Activated T-cell treated with anti-CD3 and anti-CD28 coated beads, Interleukin-2, amount 50 U/mL, for 4 hours (primary cell): ENCODE data around the gene AURKAIP1. TPM values are rescaled to one million over a fixed set of nuclear protein-coding genes. Genes with fewer than 3 reads are reported as not detected.
"Not testable (repeated sequence)": the region's sequence is repeated elsewhere in the genome, so short reads cannot be mapped to it uniquely, and the experiment has no call there.

ENCODE experiments used
- ATAC-seq, 2 donors: fragments of 200-7000 bp; cut with Tn5 transposase; one replicate each; pipeline ENCODE4 v1.10.0; 2021
- DNase-seq: peaks from one replicate; pipeline ENCODE4 v3.0.0-alpha.2; 2020
- H3K27me3 Mint-ChIP-seq: one replicate; pipeline ENCODE4 v1.8.0; 2021; ENCODE audit warnings: low read depth, mixed read lengths
- H3K36me3 Mint-ChIP-seq: one replicate; pipeline ENCODE4 v1.8.0; 2022; ENCODE audit warnings: mixed read lengths; ENCODE audit not compliant: insufficient read depth
- H3K4me1 Mint-ChIP-seq: one replicate; pipeline ENCODE4 v1.8.0; 2021; ENCODE audit warnings: low read depth, mixed read lengths
- H3K4me3 Mint-ChIP-seq: one replicate; pipeline ENCODE4 v1.8.0; 2021; ENCODE audit warnings: mild to moderate bottlenecking, moderate library complexity, mixed read lengths
- H3K9me3 Mint-ChIP-seq: one replicate; pipeline ENCODE4 v1.8.0; 2021; ENCODE audit warnings: mixed read lengths
- total RNA-seq, 3 donors: library from RNA; stranded (reverse); gene quantifications; one replicate each; pipeline ENCODE4 v1.2.1, GENCODE V29; 2021

Gene AURKAIP1
- total RNA-seq, 3 donors from 2014 or later = 218 to 244 (median 220) TPM

DNA sequence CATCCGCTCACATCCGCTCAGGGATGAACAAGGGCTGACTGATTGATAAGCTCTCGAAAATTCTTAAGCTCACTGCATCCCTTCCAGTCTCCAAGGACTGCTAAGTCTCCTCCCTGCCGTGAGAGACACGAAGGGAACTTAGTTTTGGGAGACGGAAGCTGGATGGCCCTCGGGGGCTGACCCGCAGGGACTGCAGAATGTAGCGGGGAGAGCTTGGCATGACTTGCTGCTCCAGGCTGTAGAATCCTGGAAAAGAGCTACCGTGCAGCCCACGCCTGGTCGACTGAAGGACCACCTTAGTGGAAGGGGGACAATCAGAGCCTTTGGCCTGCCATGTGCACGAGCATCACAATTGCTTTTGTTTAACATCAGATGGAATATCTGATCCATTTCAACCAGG lies 40.7 kb upstream of the AURKAIP1 start:
- Mint-ChIP-seq H3K27me3 (peaks cover 4% of the 10 kb centered on the region), H3K9me3 (no peaks in the 10 kb centered on the region), H3K36me3 (no peaks in the 10 kb centered on the region), H3K4me3 (no peak overlapping the region), H3K4me1 (peaks cover 1% of the 10 kb centered on the region)
- DNase-seq = no peak
- no peak for ATAC-seq

- not testable (repeated sequence) for H3K36me3 Mint-ChIP-seq, H3K4me3 Mint-ChIP-seq, H3K9me3 Mint-ChIP-seq, DNase-seq, ATAC-seq, H3K27me3 Mint-ChIP-seq
- H3K4me1 Mint-ChIP-seq = peaks cover 17% of the 10 kb centered on the region
Observed at GRCh38 chr1:1412311-1412902, 37.4 kb upstream of the AURKAIP1 start.

DNA sequence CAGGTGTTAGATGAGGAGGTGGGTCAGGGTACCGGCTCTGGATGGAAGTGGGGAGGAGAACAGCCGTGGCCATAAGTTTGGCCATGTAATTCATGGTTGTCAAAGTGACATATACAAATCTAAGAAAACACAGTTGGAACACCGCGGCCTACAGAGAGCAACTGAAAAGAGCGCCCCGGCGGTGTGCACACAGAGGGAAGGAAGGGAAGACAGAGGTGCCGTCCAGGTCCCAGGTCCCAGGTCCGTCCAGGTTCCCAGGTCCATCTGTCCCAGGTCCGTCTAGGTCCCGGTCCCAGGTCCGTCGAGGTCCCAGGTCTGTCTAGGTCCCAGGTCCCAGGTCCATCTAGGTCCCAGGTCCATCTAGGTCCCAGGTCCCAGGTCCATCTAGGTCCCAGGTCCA lies 36.6 kb upstream of the AURKAIP1 start:
- ATAC-seq (no peak), DNase-seq (no peak)
- Mint-ChIP-seq H3K27me3 (no peaks in the 10 kb centered on the region), H3K36me3 (peaks cover 4% of the 10 kb centered on the region), H3K9me3 (no peaks in the 10 kb centered on the region), H3K4me1 (peaks cover 17% of the 10 kb centered on the region), H3K4me3 (no peak overlapping the region)

- peak overlapping the region; percentile 57 for H3K4me3 Mint-ChIP-seq
- DNase-seq, H3K9me3 Mint-ChIP-seq, H3K27me3 Mint-ChIP-seq, ATAC-seq: not testable (repeated sequence)
- H3K4me1 Mint-ChIP-seq = peaks cover 28% of the 10 kb centered on the region
- H3K36me3 Mint-ChIP-seq = peaks cover 12% of the 10 kb centered on the region
Observed at GRCh38 chr1:1410238-1410637, 35.2 kb upstream of the AURKAIP1 start.

GRCh38 chr1:1407636-1408318 lies 32.8 kb upstream of the AURKAIP1 start:
- Mint-ChIP-seq H3K9me3 (no peaks in the 10 kb centered on the region), H3K4me3 (peak overlapping the region; percentile 96), H3K27me3 (no peaks in the 10 kb centered on the region), H3K36me3 (peaks cover 27% of the 10 kb centered on the region), H3K4me1 (peaks cover 40% of the 10 kb centered on the region)
- ATAC-seq = peak; percentile 15 to 21
- DNase-seq = no peak

GRCh38 chr1:1406821-1407635 lies 32.0 kb upstream of the AURKAIP1 start, which contains the start of gene MRPL20:
MRPL20 (minus strand) TSS chr1:1407293; CDS start chr1:1407217, 76 bp downstream.
- H3K4me1 Mint-ChIP-seq = peaks cover 45% of the 10 kb centered on the region
- no peaks in the 10 kb centered on the region for H3K27me3 Mint-ChIP-seq
- ATAC-seq = peak; percentile 94 to 95
- DNase-seq = peak; percentile 93
- H3K36me3 Mint-ChIP-seq = peaks cover 31% of the 10 kb centered on the region
- no peaks in the 10 kb centered on the region for H3K9me3 Mint-ChIP-seq
- peak within 1 kb of the TSS; percentile 96 for H3K4me3 Mint-ChIP-seq

DNA sequence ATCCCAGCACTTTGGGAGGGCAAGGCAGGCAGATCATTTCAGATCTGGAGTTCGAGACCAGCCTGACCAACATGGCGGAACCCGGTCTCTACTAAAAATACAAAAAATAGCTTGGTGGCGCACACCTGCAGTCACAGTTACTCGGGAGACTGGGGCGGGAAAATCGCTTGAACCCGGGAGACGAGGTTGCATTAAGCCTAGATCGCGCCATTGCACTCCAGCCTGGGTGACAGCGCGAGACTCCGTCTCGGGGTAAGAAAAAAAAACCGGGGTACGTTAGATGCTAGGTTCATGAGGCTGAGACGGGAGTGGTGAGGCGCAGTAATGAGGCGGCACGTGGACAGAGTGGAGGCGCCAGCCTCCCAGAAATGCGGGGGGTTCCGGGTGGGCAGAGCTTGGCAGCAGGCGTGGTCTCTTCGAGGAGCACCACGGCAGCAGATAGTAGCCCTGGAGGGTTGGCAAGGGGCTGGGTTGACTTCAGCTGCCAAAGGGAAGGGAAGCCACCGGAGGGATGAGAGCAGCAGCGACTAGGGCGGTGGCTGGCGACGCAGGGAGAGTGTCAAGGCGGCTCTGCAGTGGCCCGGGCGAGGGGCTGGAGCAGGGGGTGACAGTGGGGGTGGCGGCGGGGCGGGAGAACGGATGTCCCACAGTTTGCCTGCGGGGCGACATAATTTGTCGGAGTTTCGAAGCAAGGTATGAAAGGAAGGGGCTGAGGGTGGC lies 31.3 kb upstream of the AURKAIP1 start:
- Mint-ChIP-seq H3K9me3 (no peaks in the 10 kb centered on the region), H3K36me3 (peaks cover 33% of the 10 kb centered on the region), H3K4me3 (peak overlapping the region; percentile 96), H3K27me3 (no peaks in the 10 kb centered on the region), H3K4me1 (peaks cover 50% of the 10 kb centered on the region)
- ATAC-seq (peak; percentile 2 to 5), DNase-seq (no peak)

DNA sequence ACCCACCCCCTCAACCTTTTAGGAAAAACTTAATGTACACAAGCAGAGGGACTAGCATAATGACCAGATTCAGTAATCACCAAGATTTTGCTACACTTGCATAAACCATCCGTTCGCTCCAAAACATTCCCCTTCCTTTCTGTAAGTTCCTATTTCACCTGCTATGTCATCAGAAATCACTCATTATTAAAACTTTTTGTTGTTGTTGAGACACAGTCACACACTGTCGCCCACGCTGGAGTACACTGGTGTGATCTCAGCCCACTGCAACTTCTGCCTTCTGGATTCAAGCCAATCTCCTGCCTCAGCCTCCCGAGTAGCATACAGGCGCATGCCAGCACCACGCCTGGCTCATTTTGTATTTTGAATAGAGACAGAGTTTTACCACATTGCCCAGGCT lies 28.6 kb upstream of the AURKAIP1 start:
- Mint-ChIP-seq H3K36me3 (peaks cover 39% of the 10 kb centered on the region), H3K27me3 (no peaks in the 10 kb centered on the region), H3K9me3 (no peaks in the 10 kb centered on the region), H3K4me3 (peak overlapping the region; percentile 47), H3K4me1 (peaks cover 50% of the 10 kb centered on the region)
- ATAC-seq (no peak), DNase-seq (no peak)

DNA sequence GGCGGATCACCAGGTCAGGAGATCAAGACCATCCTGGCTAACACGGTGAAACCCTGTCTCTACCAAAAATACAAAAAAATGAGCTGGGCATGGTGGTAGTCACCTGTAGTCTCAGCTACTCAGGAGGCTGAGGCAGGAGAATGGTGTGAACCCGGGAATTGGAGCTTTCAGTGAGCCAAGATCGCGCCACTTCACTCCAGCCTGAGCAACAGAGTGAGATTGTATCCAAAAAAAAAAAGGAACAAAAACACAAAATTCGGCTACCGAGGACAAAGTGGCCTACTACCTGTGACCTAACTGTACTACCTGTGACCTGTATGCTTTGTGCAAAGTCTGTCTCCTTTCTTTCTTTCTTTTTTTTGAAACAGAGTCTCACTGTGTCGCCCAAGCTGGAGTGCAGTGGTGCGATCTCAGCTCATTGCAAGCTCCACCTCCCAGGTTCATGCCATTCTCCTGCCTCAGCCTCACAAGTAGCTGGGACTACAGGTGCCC lies 27.9 kb upstream of the AURKAIP1 start:
- peaks cover 50% of the 10 kb centered on the region for H3K4me1 Mint-ChIP-seq
- not testable (repeated sequence) for H3K4me3 Mint-ChIP-seq, H3K9me3 Mint-ChIP-seq, ATAC-seq, DNase-seq, H3K27me3 Mint-ChIP-seq
- peaks cover 43% of the 10 kb centered on the region for H3K36me3 Mint-ChIP-seq

- Mint-ChIP-seq H3K27me3 (no peaks in the 10 kb centered on the region), H3K9me3 (no peaks in the 10 kb centered on the region), H3K4me1 (peaks cover 56% of the 10 kb centered on the region), H3K4me3 (peak overlapping the region; percentile 97), H3K36me3 (peaks cover 43% of the 10 kb centered on the region)
- ATAC-seq = no peak
- peak; percentile 19 for DNase-seq
Observed at GRCh38 chr1:1402072-1402900, 27.3 kb upstream of the AURKAIP1 start.

GRCh38 chr1:1401457-1402010 lies 26.5 kb upstream of the AURKAIP1 start:
- ATAC-seq (no peak), DNase-seq (no peak)
- peaks cover 57% of the 10 kb centered on the region for H3K4me1 Mint-ChIP-seq
- H3K4me3 Mint-ChIP-seq = peak overlapping the region; percentile 97
- no peaks in the 10 kb centered on the region for H3K9me3 Mint-ChIP-seq
- H3K27me3 Mint-ChIP-seq = no peaks in the 10 kb centered on the region
- peaks cover 43% of the 10 kb centered on the region for H3K36me3 Mint-ChIP-seq

DNA sequence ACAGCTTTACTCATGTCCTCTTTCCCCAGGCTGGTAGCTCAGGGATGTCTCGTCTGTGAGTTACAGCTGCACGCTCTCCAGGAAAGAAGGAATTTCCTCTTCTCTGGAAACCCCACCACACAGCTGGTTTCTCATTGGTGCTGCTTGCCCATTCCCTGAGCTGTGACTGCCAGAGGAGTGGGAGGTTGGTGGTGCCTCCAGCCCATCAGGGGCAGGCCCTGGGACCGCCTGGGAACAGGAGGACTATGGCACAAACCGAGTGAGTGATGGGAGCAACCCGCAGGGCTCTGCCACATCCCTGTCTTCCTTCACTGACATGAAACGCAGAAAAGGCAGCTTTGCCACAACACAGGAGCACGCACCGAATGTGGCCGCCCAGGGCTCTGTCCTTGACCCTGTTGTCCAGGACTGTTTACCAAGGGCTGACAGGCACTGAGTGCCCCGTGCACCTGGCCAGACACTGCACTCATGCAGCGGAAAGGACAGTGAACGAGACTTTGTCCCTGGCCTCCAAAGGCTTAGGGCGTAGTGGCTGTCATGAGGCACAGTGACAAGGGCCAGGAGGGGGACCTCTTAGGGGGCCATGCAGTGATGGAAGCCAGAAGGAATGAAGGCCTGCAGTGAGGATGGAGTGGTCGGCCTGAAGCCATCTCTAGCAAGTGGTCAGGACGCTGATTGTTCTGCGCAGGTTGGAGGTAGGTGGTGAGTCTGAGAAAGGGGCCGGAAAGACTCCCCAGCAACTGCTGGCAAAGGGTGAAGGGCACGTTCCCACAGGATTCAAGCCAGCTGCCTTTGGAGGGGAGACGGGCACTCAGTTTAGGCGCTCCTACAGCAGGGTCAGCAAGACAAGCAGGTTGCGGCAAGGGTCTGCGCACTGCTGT lies 25.8 kb upstream of the AURKAIP1 start:
- no peaks in the 10 kb centered on the region for H3K27me3 Mint-ChIP-seq
- peaks cover 39% of the 10 kb centered on the region for H3K36me3 Mint-ChIP-seq
- DNase-seq (no peak), ATAC-seq (no peak)
- H3K4me3 Mint-ChIP-seq = peak overlapping the region; percentile 97
- no peaks in the 10 kb centered on the region for H3K9me3 Mint-ChIP-seq
- H3K4me1 Mint-ChIP-seq = peaks cover 51% of the 10 kb centered on the region
